ENCODE results near the gene LARGE1. TPM values are rescaled to one million over a fixed set of nuclear protein-coding genes. Genes with fewer than 3 reads are reported as not detected.

The LARGE1 gene
- total and polyA plus RNA-seq, 2 of the 8 experiments (the other 6 are each of a cell fraction or from before 2014, with no cell fraction given) = 43.7 to 83.0 TPM

- Histone ChIP-seq H2BK20ac (ENCODE audit: low read length) (no peak overlapping the region), H3K4me3 (ENCODE audit: extremely low read depth in 1 of 4, insufficient read depth in 2 of 4, low read depth in 3 of 4, low read length in 4 of 4) (no peak overlapping the region), H4K5ac (ENCODE audit: insufficient read length, low read depth, low read length) (no peak overlapping the region), H3K56ac (replicated peaks; ENCODE audit: insufficient read length, low read depth, low read length) (no peak overlapping the region), H3K9ac (replicated peaks in 1 of 4; ENCODE audit: extremely low read depth in 1 of 4, low read depth in 3 of 4, low read length in 3 of 4) (no peak overlapping the region), H4K8ac (ENCODE audit: extremely low read depth, insufficient read depth, low read length) (no peak overlapping the region), H2AK5ac (ENCODE audit: low read depth, low read length) (no peak overlapping the region), H2AFZ (ENCODE audit: low read length) (no peak overlapping the region), H3K27ac (ENCODE audit: low read depth, low read length) (no peak overlapping the region), H3K27me3 (replicated peaks in 1 of 4; ENCODE audit: control insufficient read depth in 3 of 4, extremely low read depth in 1 of 4, insufficient read depth in 3 of 4, low read length in 3 of 4) (no peaks in the 10 kb centered on the region), H3K14ac (ENCODE audit: insufficient read length) (no peak overlapping the region), H4K20me1 (replicated peaks in 1 of 2; ENCODE audit: control insufficient read depth in 1 of 2, insufficient read depth in 2 of 2, low read length in 2 of 2) (peaks cover 16 to 22% of the 10 kb centered on the region in 2 experiments), H3K9me3 (ENCODE audit: insufficient read depth in 2 of 2, low read depth in 1 of 2, low read length in 1 of 2) (no peaks in the 10 kb centered on the region), H4K91ac (replicated peaks; ENCODE audit: insufficient read length, low read length) (no peak overlapping the region), H2BK5ac (ENCODE audit: low read depth, low read length) (no peak overlapping the region), H3K18ac (ENCODE audit: extremely low read depth, low read length) (no peak overlapping the region), H3K4me1 (replicated peaks in 1 of 4; ENCODE audit: control insufficient read depth in 3 of 4, insufficient read depth in 4 of 4, low read length in 3 of 4) (peaks cover 0 to 9% (median 0%) of the 10 kb centered on the region in 4 experiments; a peak in 3 of 7 replicates), H3K4ac (replicated peaks; ENCODE audit: insufficient read length, low read depth, low read length) (no peak overlapping the region), H3K4me2 (ENCODE audit: insufficient read depth in 1 of 2, low read depth in 2 of 2, low read length in 2 of 2) (no peak overlapping the region), H3K79me1 (ENCODE audit: low read depth, low read length) (peaks cover 21% of the 10 kb centered on the region), H2BK120ac (replicated peaks; ENCODE audit: low read depth, low read length) (no peak overlapping the region), H3K23me2 (ENCODE audit: low read depth, low read length) (no peaks in the 10 kb centered on the region), H3K79me2 (ENCODE audit: control insufficient read depth in 1 of 2, insufficient read depth in 2 of 2, low read length in 2 of 2) (peaks cover 29 to 99% of the 10 kb centered on the region in 2 experiments), H2BK15ac (ENCODE audit: low read length) (no peak overlapping the region), H3K36me3 (ENCODE audit: control insufficient read depth in 2 of 4, insufficient read depth in 4 of 4, low read length in 3 of 4) (no peaks in the 10 kb centered on the region; a peak in 1 of 8 replicates), H3K23ac (ENCODE audit: insufficient read length) (no peak overlapping the region), H2BK12ac (ENCODE audit: low read depth, low read length) (no peak overlapping the region)
- whole genome bisulfite sequencing, 2 experiments (ENCODE audit: extremely low coverage in 1 of 2, insufficient coverage in 1 of 2, insufficient read length in 1 of 2, insufficient replicate concordance in 2 of 2, low coverage in 1 of 2, low lambda C conversion rate in 2 of 2, missing lambda C conversion rate in 1 of 2) = 85% methylated on average over 3 of the region's 3 CpGs; no CpG with 5 or more reads in 1 of the 2 experiments
- ChIA-PET POLR2A (ENCODE audit: partially characterized antibody) (no interaction called here), CTCF (ENCODE audit: partially characterized antibody) (interaction anchor here (0.8 to 1.4 kb wide), 3 partner anchors 30 to 347 kb away, joined by 3 read pairs; no protein-coding TSS in a partner anchor)
- FAIRE-seq = no peak
- DNase-seq (ENCODE audit: low read depth in 1 of 2, low spot score in 2 of 2) = no peak
- TF ChIP-seq ATF2 (IDR thresholded peaks at IDR 0.05; ENCODE audit: low read length) = no peak
- TF ChIP-seq POLR2AphosphoS5 (IDR thresholded peaks at IDR 0.05; ENCODE audit: low read depth, low read length) = no peak
- no peak for TF ChIP-seq CTCF (IDR thresholded peaks at IDR 0.05; ENCODE audit: control extremely low read depth in 1 of 3, insufficient read depth in 1 of 3, low read depth in 1 of 3, low read length in 3 of 3)
- TF ChIP-seq SIX5 (IDR thresholded peaks at IDR 0.05; ENCODE audit: low read depth, low read length) = no peak
- TF ChIP-seq MAX (IDR thresholded peaks at IDR 0.05) = no peak
- no peak for TF ChIP-seq KDM4A (IDR thresholded peaks at IDR 0.05; ENCODE audit: low read depth, low read length, severe bottlenecking)
- TF ChIP-seq TCF12 (IDR thresholded peaks at IDR 0.05; ENCODE audit: low read depth, low read length) = no peak
- no peak for TF ChIP-seq CREB1 (IDR thresholded peaks at IDR 0.05)
- TF ChIP-seq CHD2 (IDR thresholded peaks at IDR 0.05; ENCODE audit: low read length) = no peak
- TF ChIP-seq FOSL1 (IDR thresholded peaks at IDR 0.05; ENCODE audit: insufficient read depth, low read depth, low read length) = no peak
- TF ChIP-seq TBP (IDR thresholded peaks at IDR 0.05; ENCODE audit: low read depth, low read length) = no peak
These were observed 53.8 kb downstream of the LARGE1 start for GRCh38 chr22:33866511-33866910.
